Keratinocyte (primary cell): Measurements from ENCODE around the gene ZNF678. TPM values are rescaled to one million over a fixed set of nuclear protein-coding genes. Genes with fewer than 3 reads are reported as not detected.

ENCODE experiments used
- DNase-seq: peaks from one replicate; pipeline ENCODE4 v3.0.0-alpha.2; 2011; ENCODE audit warnings: low read depth, missing footprints, low spot score
- FAIRE-seq: peaks from 2 replicates; lab custom pipeline; 2011; peaks lifted over from hg19 to GRCh38; lab: Jason Lieb, UNC
- H2AFZ ChIP-seq: 2 replicates; pipeline ENCODE4 v1.6.0; 2012; ENCODE audit warnings: low read length, control low read depth, inconsistent platforms; ENCODE audit not compliant: control insufficient read depth
- H3K27ac ChIP-seq: 2 replicates; pipeline ENCODE4 v1.5.1; 2011; ENCODE audit warnings: low read length; ENCODE audit not compliant: control insufficient read depth, insufficient read depth
- H3K27me3 ChIP-seq: 3 replicates; pipeline ENCODE4 v1.6.0; 2011; ENCODE audit warnings: low read length; ENCODE audit not compliant: control insufficient read depth, insufficient read depth; ENCODE audit errors: extremely low read depth
- H3K36me3 ChIP-seq, 2 experiments: 2 replicates in 1 of 2; 3 replicates in 1 of 2; pipeline ENCODE4 v1.5.1; 2011; ENCODE audit warnings: low read length in 2 of 2, mild to moderate bottlenecking in 1 of 2; ENCODE audit not compliant: control insufficient read depth in 2 of 2, insufficient read depth in 2 of 2; ENCODE audit errors: extremely low read depth in 1 of 2
- H3K4me1 ChIP-seq: 3 replicates; pipeline ENCODE4 v1.5.1; 2011; ENCODE audit warnings: low read length; ENCODE audit not compliant: control insufficient read depth, insufficient read depth; ENCODE audit errors: extremely low read depth
- H3K4me2 ChIP-seq: 3 replicates; pipeline ENCODE4 v1.6.0; 2011; ENCODE audit warnings: low read depth, low read length; ENCODE audit not compliant: control insufficient read depth, insufficient read depth; ENCODE audit errors: extremely low read depth
- H3K4me3 ChIP-seq, 3 experiments: fragments of 200-600 bp in 1 of 3; sonication (generic) in 1 of 3; 2 replicates in 2 of 3; 3 replicates in 1 of 3; pipeline ENCODE4 v1.5.1; 2011 to 2016; ENCODE audit warnings: low read length in 3 of 3, mild to moderate bottlenecking in 3 of 3, control low read depth in 2 of 3, inconsistent platforms in 1 of 3, low read depth in 1 of 3, mixed read lengths in 1 of 3, mixed run types in 1 of 3, moderate library complexity in 1 of 3; ENCODE audit not compliant: control insufficient read depth in 2 of 3, insufficient read depth in 2 of 3; ENCODE audit errors: extremely low read depth in 1 of 3
- H3K79me2 ChIP-seq: 2 replicates; pipeline ENCODE4 v1.6.0; 2012; ENCODE audit warnings: low read length; ENCODE audit not compliant: control insufficient read depth, insufficient read depth
- H3K9ac ChIP-seq: 3 replicates; pipeline ENCODE4 v1.6.0; 2011; ENCODE audit warnings: low read length; ENCODE audit not compliant: control insufficient read depth, insufficient read depth; ENCODE audit errors: extremely low read depth
- H3K9me1 ChIP-seq: 3 replicates; pipeline ENCODE4 v1.6.0; 2011; ENCODE audit warnings: low read length; ENCODE audit not compliant: control insufficient read depth, insufficient read depth; ENCODE audit errors: extremely low read depth
- H3K9me3 ChIP-seq: 2 replicates; pipeline ENCODE4 v1.5.1; 2012; ENCODE audit warnings: low read depth, low read length; ENCODE audit not compliant: control insufficient read depth
- H4K20me1 ChIP-seq: 3 replicates; pipeline ENCODE4 v1.6.0; 2011; ENCODE audit warnings: low read length; ENCODE audit not compliant: control insufficient read depth, insufficient read depth; ENCODE audit errors: extremely low read depth
- EZH2 ChIP-seq: IDR thresholded peaks from one replicate; pipeline ENCODE4 v1.6.1; 2012; ENCODE audit warnings: inconsistent platforms, mild to moderate bottlenecking, low read length, moderate library complexity
- dilution Hi-C: fragments of 300-500 bp; cut with MboI; formaldehyde crosslinking; loops from one replicate; pipeline ENCODE4 v1.7.0; 2020; ENCODE audit warnings: low sequenced_read_pairs; ENCODE audit not compliant: extremely low pct_ligation_motif_present
- polyA plus RNA-seq, 5 experiments: library from polyadenylated mRNA; depleted of rRNA in 3 of 5; stranded (reverse) in 3 of 5; stranded (forward) in 1 of 5; unstranded in 1 of 5; fragments of >200 nt; gene quantifications; 1 replicate in 1 of 5; 2 replicates in 3 of 5; 3 replicates in 1 of 5; pipeline versions ENCODE4 v1.2.1 to v1.2.3, GENCODE V29; 2011 to 2012; ENCODE audit warnings: missing spikeins in 2 of 5, low read depth in 1 of 5, low replicate concordance in 1 of 5
- TF ChIP-seq, protein P1 (sequence below), 3 experiments: IDR thresholded peaks in 1 of 3; conservative IDR thresholded peaks in 1 of 3; optimal IDR thresholded peaks in 1 of 3; 2 replicates in 2 of 3; 3 replicates in 1 of 3; pipeline versions ENCODE3 to v1.5.1; 2011; ENCODE audit warnings: low read length in 3 of 3, mild to moderate bottlenecking in 3 of 3, moderate library complexity in 2 of 3, control low read depth in 1 of 3, inconsistent platforms in 1 of 3; ENCODE audit not compliant: insufficient read depth in 2 of 3; ENCODE audit errors: extremely low read depth in 1 of 3

The ZNF678 gene
- polyA plus RNA-seq, 1 donor (not counting 4 experiments of a cell fraction or from before 2014, with no cell fraction given), result 3.0 TPM

DNA sequence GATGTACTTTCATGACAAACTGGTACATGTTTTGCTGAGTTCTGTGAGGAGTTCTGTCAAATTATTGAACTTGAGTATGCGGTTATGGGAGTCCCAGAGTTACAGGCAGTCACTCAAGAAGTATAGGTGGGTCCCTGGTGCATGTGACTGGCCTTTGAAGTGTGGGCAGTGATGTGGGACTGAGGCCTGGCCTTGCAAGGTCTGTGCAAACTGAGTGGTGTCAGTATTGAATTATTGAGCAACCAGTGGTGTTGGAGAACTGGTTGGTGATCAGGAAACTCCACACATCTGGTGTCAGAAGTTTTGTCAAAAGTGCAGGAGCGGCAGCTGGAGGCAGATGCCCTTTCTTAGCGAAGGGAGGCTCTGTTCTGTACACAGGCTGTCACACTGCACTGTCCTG lies 5.2 kb downstream of the ZNF678 start:
- no peak for DNase-seq
- Histone ChIP-seq H4K20me1 (no peaks in the 10 kb centered on the region), H3K9me3 (no peaks in the 10 kb centered on the region), H3K9me1 (no peaks in the 10 kb centered on the region), H3K36me3 (no peaks in the 10 kb centered on the region), H3K27me3 (no peaks in the 10 kb centered on the region), H3K27ac (no peak overlapping the region), H3K4me1 (peaks cover 5% of the 10 kb centered on the region), H2AFZ (no peak overlapping the region), H3K4me2 (no peak overlapping the region), H3K79me2 (peaks cover 45% of the 10 kb centered on the region), H3K4me3 (no peak overlapping the region), H3K9ac (no peak overlapping the region)
- TF ChIP-seq EZH2, result no peak
- TF ChIP-seq, protein P1, sequence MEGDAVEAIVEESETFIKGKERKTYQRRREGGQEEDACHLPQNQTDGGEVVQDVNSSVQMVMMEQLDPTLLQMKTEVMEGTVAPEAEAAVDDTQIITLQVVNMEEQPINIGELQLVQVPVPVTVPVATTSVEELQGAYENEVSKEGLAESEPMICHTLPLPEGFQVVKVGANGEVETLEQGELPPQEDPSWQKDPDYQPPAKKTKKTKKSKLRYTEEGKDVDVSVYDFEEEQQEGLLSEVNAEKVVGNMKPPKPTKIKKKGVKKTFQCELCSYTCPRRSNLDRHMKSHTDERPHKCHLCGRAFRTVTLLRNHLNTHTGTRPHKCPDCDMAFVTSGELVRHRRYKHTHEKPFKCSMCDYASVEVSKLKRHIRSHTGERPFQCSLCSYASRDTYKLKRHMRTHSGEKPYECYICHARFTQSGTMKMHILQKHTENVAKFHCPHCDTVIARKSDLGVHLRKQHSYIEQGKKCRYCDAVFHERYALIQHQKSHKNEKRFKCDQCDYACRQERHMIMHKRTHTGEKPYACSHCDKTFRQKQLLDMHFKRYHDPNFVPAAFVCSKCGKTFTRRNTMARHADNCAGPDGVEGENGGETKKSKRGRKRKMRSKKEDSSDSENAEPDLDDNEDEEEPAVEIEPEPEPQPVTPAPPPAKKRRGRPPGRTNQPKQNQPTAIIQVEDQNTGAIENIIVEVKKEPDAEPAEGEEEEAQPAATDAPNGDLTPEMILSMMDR (optimal IDR thresholded peaks at IDR 0.05 in 1 of 3, IDR thresholded peaks at IDR 0.05 in 1 of 3, conservative IDR thresholded peaks at IDR 0.05 in 1 of 3; ENCODE audit: extremely low read depth in 1 of 3, insufficient read depth in 2 of 3, low read length in 3 of 3), result no peak
- dilution Hi-C loops, result no loop called here
- no peak for FAIRE-seq

- dilution Hi-C loops, result no loop called here
These were observed 9.4 kb downstream of the ZNF678 start for GRCh38 chr1:227572752-227573151.

More at GRCh38 chr1:227572752-227573151, 9.4 kb downstream of the ZNF678 start:
- H3K4me2 ChIP-seq, result no peak overlapping the region
- H2AFZ ChIP-seq, result no peak overlapping the region
- H3K9me3 ChIP-seq, result no peaks in the 10 kb centered on the region
- H3K9ac ChIP-seq, result no peak overlapping the region
- H4K20me1 ChIP-seq, result no peaks in the 10 kb centered on the region
- no peak overlapping the region for H3K27ac ChIP-seq
- H3K4me1 ChIP-seq, result no peaks in the 10 kb centered on the region
- TF ChIP-seq, protein P1 (optimal IDR thresholded peaks at IDR 0.05 in 1 of 3, IDR thresholded peaks at IDR 0.05 in 1 of 3, conservative IDR thresholded peaks at IDR 0.05 in 1 of 3; ENCODE audit: extremely low read depth in 1 of 3, insufficient read depth in 2 of 3, low read length in 3 of 3), result no peak
- no peak for TF ChIP-seq EZH2
- no peaks in the 10 kb centered on the region for H3K9me1 ChIP-seq
- H3K79me2 ChIP-seq, result peaks cover 39% of the 10 kb centered on the region
- H3K4me3 ChIP-seq, result no peak overlapping the region
- FAIRE-seq (no peak), DNase-seq (no peak)
- H3K36me3 ChIP-seq, result no peaks in the 10 kb centered on the region
- no peaks in the 10 kb centered on the region for H3K27me3 ChIP-seq
